GM19238 (cell line): ENCODE measurements around the gene CHST9.
"Not testable (repeated sequence)": the region's sequence is repeated elsewhere in the genome, so short reads cannot be mapped to it uniquely, and the experiment has no call there.

Source experiments
- DNase-seq: peaks from one replicate; pipeline ENCODE4 v3.0.0; 2011; ENCODE audit warnings: low spot score; ENCODE audit not compliant: insufficient read length

CHST9 gene

DNA sequence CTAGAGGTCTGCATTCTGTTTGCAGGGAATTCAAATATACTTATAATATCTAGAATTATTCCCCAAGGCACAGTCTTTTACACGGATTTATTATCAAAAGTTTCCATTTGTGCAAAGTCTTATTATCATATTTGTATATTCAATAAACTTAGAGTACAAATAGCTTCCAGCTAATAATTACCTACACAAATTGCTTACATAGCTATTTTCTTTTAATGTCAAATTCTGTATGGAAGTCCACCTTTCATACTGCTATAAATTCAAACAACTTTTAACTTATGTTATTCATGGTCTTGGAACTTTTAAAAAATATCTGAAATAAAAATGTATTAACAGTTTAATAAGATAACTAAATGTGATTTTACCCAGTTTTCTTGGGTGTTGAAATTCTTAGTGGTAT, 13.1 kb downstream of the CHST9 start:
- DNase-seq: no peak

DNA sequence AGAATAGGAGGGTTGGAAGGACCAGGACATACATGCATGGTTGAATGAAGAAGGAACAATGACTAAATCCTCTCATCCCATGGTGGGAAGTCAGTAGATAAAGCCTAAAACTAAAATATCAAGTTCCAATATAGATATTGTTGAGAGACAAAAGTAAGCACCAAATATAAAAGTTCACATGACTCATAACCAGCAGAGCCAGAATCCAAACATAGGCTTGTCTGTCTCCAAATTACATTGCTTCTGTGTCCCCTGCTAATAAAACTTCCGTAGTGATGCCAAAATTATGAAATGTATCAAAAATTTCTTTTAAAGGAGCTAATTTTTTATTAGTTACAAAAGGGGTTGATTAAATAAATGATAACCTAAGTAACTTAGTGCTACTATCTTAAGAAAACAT, 19.7 kb downstream of the CHST9 start:
- no peak for DNase-seq

DNA sequence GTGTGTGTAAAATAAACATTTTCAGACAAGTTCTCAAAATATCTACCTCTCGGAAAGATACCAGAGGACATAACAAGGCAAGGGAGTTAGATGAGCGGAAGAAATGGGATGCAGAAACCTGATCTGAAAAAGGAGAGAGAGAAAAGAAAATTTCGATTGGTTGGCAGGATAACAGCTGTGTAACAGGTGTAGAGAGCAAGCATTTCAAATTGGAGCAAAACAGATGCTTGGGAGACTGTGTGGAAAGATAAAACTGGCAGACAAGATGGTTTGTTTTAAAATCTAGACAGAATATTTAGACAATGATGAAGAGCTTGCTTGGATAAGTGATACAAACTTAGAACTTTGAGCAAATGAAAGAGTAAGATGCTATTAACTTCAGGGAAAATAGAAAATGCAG, 20.2 kb downstream of the CHST9 start:
- DNase-seq: no peak

DNA sequence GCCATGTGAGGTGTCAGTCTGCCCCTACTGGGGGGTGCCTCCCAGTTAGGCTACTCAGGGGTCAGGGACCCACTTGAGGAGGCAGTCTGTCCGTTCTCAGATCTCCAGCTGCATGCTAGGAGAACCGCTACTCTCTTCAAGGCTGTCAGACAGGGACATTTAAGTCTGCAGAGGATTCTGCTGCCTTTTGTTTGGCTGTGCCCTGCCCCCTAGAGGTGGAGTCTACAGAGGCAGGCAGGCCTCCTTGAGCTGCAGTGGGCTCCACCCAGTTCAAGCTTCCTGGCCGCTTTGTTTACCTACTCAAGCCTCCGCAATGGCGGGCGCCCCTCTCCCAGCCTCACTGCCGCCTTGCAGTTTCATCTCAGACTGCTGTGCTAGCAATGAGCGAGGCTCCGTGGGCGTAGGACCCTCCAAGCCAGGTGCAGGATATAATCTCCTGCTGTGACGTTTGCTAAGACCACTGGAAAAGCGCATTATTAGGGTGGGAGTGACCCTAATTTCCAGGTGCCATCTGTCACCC, 21.9 kb downstream of the CHST9 start:
- not testable (repeated sequence) for DNase-seq

DNA sequence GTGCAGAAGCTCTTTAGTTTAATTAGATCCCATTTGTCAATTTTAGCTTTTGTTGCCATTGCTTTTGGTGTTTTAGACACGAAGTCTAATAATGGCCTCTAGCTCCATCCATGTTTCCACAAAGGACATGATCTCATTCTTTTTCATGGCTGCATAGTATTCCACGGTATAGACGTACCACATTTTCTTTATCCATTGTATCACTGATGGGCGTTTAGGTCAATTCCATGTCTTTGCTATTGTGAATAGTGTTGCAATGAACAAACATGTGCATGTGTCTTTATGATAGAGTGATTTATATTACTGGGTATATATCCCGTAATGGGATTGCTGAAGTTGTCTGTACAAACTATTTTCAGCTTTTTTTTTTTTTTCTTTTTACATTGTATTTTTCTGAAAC, 35.9 kb downstream of the CHST9 start:
- not testable (repeated sequence) for DNase-seq

DNA sequence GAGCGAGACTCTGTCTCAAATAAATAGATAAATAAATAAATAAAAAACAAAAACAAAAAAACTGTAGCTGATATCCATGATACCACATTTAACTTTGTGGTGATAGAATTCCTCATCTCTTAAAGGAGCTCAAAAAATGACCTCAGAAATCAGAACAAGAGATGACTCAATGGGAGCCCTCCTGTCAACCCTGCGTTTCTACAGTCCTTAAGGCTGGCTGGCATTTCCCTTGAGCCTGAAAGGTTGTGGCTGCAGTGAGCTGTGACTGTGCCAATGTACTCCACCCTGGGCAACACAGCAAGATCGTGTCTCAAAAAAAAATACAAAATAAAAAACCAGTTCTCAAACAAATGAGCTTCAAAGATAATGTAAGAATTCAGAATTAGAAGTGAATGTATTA, 40.4 kb downstream of the CHST9 start:
- no peak for DNase-seq

DNA sequence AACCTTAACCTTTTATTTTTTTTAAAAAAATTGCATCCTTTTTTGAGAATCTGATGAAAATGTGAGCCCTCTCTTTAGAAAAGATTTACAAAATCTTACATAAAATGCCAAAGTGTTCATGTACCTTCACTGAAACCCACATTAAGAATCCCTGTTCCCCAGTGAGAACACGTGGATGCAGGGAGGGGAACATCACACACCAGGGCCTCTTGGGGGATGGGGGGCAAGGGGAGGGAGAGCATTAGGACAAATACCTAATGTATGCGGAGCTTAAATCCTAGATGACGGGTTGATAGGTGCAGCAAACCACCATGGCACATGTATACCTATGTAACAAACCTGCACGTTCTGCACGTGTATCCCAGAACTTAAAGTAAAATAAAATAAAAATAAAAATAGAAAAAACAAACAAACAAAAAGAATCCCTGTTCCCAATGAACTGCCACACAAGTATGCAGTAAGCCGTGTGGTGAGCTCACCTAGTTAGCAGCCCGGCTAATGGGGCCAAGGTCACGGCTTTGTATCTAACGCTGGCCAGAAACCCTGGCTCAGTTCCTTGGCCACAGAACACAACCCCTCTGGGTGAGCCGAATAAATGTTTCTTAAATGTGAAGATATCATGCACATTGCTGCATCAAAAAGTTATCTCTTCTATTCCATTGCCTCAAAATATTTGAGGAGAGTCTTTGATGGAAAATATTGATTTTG, 41.4 kb downstream of the CHST9 start:
- DNase-seq: no peak

DNA sequence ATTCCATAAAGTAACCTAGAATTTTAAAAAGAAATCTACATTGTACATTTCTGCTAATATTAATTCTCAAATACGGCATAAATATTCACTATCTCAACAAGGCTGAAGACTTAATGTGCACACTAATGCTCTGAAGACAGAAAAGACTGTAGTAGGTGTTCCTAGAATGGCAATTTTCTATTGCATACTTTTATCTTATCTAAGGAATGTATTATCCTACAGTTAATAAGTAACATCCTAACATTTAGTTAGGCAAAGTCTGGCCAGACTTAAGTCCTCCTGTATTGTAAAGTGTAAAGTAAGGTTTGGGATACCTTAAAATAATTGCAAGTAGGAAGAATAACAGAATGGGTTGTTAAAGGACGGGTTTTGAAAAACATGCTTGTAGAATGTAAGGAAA, 42.2 kb downstream of the CHST9 start:
- DNase-seq: no peak

DNA sequence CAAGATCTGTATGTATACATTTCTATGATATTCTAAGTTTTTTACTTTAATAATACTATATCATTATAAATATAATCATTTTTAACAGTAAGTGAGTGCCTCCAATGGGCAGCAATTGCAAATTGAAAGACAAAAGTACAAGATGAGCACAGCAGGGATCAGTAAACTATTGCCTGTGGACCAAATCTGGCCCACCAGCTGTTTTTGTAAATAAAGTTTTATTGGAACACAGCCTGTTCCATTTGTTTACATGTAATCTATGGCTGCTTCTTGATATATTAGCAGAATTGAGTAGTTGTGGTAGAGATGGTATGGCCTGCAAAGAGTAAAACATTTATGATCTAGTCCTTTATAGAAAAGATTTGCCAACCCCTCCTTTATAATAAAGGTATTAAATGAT, 43.2 kb downstream of the CHST9 start:
- no peak for DNase-seq

DNA sequence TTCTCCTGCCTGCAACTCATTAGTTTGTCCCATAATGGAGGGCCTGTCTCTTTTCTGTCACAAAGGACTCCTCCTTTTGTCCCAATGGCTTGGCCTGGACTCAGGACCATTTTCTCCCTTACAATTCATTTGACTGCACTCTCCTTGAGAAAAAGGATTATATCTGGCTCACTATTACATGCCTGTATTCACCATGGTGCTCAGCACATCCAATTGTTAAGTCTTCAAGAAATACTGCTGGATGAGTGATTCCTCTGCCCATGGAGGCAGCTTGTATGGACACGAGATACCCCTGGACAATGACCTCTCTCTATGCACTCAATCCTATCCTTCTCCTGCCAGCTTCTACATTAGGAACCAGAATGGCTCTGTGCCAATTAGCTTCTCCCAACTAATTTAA, 47.0 kb downstream of the CHST9 start:
- no peak for DNase-seq

DNA sequence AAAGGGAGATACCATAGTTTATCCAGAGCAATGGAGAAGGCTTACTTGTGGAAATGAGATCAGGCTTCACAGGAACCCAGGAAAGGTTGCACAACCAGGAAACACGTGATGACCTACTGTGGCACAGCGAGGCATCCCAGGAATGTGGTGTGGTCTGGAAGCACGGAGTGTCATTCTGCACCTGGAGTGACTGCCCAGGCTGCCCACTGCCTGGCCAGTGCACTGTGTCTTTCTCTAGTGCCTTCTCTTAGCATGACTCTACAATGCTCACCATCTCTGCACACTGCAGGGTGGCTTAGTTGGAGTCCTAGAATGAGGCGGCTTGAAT, 48.9 kb downstream of the CHST9 start:
- DNase-seq: no peak

DNA sequence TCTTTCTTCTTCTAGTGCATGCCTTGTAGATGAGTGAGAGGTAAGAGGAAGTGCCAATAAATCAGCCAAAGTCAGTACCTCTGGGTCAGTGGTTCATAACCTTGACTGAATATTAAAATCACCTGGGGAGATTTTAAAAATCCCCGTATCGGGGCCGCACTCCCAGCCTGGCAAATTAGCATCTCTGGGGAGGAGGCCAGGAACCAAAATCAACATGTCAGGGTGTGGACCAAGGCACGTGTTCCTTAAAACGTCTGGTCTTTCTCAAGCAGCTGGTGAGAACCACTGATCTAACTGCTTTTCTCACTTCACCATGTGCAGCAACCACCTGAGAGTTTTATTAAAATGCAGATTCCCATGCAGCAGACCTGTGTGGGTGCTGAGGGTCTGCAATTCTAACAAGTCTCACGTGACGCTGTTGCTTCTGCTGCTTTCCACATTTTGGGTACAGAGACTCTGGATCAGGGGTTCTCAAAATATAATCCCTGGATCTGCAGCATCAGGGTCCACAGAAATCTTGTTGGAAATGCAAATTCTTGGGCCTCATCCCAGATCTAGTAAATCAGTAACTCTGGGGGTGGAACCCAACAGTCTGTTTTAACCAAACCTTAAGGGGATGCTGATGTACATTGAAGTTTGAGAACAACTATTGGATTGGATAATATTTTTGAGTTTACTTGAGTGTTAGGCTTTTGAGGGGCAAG, 49.5 kb downstream of the CHST9 start:
- DNase-seq: no peak

DNA sequence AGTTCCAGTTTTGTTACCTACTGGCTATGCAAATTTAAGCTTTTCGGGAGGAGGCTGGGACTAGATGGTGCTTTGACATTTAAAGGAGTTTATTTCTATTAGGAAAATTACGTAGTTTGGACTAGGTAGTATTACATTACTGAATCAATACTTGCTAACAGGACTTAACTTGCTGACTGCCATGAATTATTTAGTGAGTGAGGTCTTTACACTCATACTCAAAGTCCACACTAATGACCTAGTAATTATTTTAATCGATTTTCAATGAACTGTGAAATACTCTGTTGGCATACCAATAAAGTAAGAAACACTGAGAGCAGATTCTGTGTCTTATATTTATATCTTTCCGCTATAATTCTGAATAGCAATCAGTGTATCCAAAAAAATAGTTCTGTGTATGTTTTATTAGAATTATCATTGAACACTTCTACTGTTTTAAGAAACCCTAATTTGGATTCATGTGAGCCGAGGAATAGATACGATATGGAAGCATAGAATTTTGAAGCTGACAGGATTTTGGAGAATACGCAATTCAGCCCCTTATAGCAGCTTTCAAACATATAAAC, 55.0 kb downstream of the CHST9 start:
- no peak for DNase-seq

DNA sequence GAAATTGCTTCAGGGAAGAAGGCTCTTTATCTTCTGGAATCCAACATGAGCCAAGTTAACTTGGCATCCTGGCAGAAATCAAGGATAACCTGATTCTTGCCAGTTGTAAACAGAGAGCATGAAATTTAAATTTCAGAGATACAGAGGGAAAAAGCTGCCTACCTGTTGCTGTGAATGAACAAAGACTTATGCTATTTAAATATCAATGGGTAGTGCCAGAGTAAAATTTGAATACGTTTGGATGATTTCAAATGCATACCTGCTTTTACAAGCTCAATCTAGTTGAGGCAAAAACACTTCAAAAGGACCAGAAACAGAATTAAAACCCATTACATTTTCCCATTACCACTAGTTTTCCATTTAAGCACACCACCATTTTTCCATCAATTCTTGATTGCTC, 60.9 kb downstream of the CHST9 start:
- DNase-seq: no peak

DNA sequence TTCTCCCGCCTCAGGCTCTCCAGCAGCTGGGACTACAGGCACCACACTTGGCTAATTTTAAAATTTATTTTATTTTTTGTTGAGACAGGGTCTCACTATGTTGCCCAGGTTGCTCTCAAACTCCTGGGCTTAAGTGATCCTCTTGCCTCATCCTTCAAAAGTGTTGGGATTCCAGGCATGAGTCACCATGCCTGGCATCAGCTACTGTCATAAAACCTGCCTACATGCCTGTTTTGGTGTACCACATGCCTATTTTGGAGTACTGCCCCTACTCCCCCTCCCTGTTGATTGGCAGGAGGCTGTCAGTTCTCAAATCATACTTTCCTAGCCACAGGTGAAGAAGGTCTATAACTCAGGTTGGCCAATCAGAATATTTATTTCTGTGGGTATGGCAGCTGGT, 64.0 kb downstream of the CHST9 start:
- no peak for DNase-seq

DNA sequence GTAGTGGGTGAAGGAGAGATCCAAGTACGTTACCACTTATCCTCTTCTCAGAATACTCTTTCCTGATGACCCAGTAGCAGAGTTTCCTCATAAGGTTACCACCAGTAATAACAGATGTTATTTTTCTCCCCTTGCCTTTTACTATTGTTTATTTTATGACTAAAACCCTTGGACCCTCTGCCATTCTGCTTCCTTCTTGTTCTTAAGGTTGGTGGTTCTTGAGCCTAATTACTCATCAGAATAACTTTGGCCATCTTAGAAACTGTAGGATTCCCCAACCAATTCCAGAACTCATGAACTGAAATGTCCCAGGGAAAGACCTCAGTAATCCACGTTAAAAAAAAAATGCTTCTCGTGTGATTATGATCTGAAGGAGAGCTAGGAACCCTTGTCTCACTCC, 64.9 kb downstream of the CHST9 start:
- DNase-seq: no peak

DNA sequence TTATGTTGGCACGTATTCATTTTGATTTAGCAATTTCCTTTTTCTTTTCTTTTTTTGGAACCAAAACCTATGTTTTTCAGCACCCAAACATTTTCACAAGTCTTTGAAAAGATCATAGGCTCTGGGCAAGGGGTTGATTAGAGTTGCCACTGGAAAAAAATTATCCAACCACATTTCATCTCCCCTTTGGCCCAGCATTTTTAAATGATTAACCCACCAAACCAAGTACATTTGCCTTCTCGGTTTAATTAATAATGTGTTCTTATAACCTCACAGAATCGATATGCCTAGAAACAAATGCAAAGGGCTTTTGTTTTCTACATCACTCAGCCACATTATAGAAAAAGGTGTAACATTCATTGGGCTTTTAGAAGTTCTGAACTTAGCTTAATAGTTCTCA, 66.1 kb downstream of the CHST9 start:
- DNase-seq: no peak

DNA sequence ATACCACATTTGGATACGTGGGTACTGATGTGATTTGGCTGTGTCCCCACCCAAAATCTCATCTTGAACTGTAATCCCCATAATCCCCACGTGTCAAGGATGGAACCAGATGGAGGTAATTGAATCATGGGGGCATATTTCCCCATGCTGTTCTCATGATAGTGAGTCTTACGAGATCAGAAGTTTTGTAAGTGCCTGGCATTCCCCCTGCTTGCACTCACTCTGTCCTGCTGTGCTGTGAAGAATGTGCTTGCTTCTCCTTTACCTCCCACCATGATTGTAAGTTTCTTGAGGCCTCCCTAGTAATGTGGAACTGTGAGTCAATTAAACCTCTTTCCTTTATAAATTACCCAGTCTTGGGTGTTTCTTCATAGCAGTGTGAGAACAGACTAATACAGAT, 70.3 kb downstream of the CHST9 start:
- DNase-seq: no peak

DNA sequence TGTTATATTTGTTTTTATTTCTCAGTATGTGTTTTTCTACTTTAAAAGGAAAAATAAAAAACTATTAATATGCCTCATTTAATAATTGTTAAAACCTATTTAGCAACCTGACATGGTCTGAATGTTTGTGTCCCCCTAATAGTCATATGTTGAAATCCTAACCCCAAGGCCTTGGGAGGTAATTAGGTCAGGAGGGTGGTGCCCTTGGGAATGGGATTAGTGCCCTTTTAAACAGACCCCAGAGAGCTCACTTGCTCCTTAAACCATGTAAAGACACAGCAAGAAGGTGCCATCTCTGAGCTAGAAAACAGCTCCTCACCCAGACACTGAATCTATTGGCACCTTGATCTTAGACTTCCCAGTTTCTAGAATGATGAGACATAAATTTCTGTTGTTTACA, 71.8 kb downstream of the CHST9 start:
- DNase-seq: no peak

DNA sequence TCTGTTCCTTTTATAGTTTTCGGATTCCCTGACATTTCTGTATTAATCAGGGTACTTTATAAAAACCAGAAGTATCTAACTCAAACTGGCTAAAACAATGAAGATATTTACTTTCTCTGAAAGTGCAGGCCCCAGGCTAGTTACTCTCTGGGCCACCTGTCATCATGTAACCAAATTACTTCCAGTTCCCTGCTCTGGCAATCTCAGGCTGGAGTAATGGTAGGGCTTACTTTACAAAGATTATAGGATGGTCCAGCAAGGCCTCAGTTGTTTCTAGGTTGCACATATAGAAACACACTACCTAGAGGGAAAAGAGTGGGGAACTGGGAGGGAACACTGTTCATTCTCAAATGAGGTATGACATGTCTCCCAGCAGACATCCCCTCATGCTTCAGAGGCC, 74.8 kb downstream of the CHST9 start:
- DNase-seq: no peak

DNA sequence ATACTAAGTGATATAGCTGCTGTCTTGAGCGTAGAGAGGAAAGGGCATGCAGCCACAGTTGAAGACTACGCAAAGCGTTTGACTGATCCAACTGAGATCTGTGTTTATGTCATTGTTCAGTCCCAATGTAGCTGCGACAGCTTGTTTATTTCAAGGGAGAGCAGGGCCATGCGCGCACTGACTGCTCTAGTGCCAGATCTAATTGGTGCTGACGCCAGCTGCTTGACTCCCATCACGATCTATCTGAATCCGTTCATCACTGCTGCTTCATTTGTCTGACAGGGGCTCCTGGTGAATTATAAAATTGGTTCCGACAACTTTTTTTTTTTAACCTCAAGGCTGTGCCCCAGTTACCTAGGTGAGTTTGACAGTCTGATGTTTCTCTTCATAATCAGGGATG, 75.7 kb downstream of the CHST9 start:
- no peak for DNase-seq

DNA sequence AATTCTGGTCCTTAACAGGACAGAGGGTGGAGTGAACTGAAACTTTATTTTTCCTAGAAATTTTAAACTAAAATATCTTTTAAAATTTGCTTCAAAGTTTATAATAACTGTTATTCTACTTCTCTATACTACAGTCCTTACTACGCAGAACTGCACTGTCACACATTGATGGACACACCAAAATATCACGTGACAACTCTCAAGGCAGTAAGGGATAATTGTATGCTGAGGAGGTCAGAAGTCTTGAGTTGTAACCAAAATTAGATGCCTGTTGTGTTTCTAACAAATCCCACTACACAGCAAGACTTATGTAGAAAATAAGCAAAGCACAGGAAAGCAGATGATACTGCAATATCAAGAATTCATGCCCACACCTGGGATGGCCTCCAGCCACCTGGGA, 76.3 kb downstream of the CHST9 start:
- DNase-seq: no peak

DNA sequence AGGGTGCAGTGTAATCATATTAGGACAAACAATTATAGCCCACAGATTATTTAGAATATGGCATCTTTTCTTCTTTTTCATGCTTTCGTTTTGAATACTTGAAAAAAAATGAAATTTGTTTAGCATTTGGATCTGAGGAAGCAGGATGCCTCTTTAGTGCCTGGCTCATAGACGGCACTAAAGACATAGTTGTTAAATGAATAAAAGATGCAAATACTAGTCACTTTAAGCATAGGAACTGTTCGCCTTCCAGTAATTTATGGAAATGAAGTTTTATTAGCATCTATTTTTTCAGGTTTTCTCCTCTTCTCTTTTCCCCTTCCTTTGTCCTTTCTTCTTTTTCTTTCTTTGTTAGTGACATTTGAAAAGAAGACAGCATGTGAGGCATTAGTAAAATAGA, 80.4 kb downstream of the CHST9 start:
- DNase-seq: no peak
